IPS-20b (cell line): ENCODE results near the gene HSD3B7.

Source experiments
- H3K27ac ChIP-seq: one replicate; pipeline ENCODE4 v1.5.1; 2013; ENCODE audit warnings: low read length
- H3K27me3 ChIP-seq: 2 replicates; pipeline ENCODE4 v1.6.1; 2013; ENCODE audit warnings: mild to moderate bottlenecking, low read length, inconsistent platforms; ENCODE audit not compliant: insufficient read depth
- H3K36me3 ChIP-seq: 2 replicates; pipeline ENCODE4 v1.6.1; 2013; ENCODE audit warnings: low read depth, mild to moderate bottlenecking, inconsistent platforms, low read length, moderate library complexity; ENCODE audit not compliant: insufficient read depth
- H3K4me1 ChIP-seq: 2 replicates; pipeline ENCODE4 v1.6.1; 2013; ENCODE audit warnings: mild to moderate bottlenecking, control low read depth, inconsistent platforms, low read length, moderate library complexity; ENCODE audit not compliant: insufficient read depth
- H3K4me3 ChIP-seq: 2 replicates; pipeline ENCODE4 v1.5.1; 2013; ENCODE audit warnings: mild to moderate bottlenecking, low read length, inconsistent platforms
- H3K9ac ChIP-seq: 2 replicates; pipeline ENCODE4 v1.6.1; 2013; ENCODE audit warnings: low read depth, mild to moderate bottlenecking, inconsistent platforms, low read length, moderate library complexity
- H3K9me3 ChIP-seq: 2 replicates; pipeline ENCODE4 v1.6.1; 2013; ENCODE audit warnings: mild to moderate bottlenecking, low read depth, low read length, inconsistent platforms; ENCODE audit not compliant: insufficient read depth

HSD3B7 gene

DNA sequence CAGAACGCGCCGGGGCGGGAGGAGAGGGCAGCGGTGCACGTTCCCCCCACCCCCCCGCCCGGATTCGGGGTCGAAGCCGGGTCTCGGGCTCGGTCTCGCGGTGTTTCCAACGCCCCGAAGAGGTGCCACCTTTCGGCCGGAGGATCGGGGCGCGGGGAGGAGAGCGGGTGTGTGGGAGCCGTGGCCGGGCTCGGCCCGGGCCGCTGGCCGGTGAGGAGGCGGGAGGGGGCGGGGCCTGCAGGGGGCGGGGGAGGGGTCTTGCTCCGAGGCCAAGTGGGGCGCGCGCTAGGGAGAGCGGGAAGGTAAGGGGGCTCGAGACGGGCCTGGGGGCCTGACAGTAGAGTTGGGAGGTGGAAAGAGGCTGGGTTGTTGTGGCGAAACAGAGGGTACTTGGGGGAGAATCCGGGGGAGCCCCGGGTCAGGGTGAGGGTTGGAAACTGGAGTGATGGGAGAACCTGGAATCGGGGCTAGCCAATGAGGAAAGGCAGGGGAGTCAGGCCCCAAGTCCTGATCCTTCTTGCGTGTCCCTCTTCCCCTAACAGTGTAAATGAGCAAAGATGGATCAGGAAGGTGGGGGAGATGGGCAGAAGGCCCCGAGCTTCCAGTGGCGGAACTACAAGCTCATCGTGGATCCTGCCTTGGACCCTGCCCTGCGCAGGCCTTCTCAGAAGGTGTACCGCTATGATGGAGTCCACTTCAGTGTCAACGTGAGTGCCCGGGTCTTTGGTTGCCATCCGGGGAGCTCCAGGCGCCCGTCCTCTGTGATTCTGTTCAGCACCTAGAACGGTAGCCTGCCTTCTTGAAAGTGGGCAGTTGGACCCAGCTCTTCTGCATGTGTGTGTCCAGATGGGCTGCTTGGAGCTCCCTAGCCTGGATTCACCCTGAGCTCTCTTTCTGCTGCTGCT, 26.6 kb upstream of the HSD3B7 start:
- H3K36me3 ChIP-seq, result peaks cover 47% of the 10 kb centered on the region
- peak overlapping the region; percentile 88 for H3K4me3 ChIP-seq
- H3K9me3 ChIP-seq, result no peaks in the 10 kb centered on the region
- no peaks in the 10 kb centered on the region for H3K4me1 ChIP-seq
- H3K27ac ChIP-seq, result no peak overlapping the region
- peak overlapping the region; percentile 97; the same call in 1 of the 2 replicates for H3K9ac ChIP-seq
- no peaks in the 10 kb centered on the region for H3K27me3 ChIP-seq

- H3K36me3 ChIP-seq, result peaks cover 74% of the 10 kb centered on the region
- H3K27me3 ChIP-seq, result no peaks in the 10 kb centered on the region
- H3K9me3 ChIP-seq, result no peaks in the 10 kb centered on the region
- H3K4me3 ChIP-seq, result no peak overlapping the region
- no peak overlapping the region for H3K27ac ChIP-seq
- no peak overlapping the region for H3K9ac ChIP-seq
- no peaks in the 10 kb centered on the region for H3K4me1 ChIP-seq
Observed at GRCh38 chr16:30961384-30961783, 23.6 kb upstream of the HSD3B7 start.

DNA sequence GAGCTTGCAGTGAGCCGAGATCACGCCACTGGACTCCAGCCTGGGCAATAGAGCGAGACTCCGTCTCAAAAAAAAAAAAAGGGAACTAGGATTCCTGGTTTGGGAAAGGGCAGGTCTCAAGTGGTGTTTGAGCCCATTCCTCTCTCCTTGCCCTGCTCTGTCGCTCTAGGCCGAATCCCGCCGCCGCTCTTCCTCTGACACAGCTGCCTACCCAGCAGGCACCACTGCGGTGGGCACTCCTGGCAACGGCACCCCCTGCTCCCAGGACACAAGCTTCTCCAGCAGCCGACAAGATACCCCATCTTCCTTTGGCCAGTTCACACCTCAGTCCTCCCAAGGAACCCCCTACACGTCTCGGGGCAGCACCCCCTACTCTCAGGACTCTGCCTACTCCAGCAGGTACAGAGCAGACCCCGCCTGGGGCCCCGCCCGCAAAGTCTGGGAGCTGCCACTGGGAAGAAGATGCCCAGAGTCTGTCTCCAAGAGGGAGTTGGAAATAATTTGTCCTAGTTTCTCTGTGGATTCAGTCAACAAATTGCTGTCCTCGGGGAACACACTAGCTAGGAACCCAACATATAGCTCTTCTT, 21.0 kb upstream of the HSD3B7 start:
- no peaks in the 10 kb centered on the region for H3K9me3 ChIP-seq
- no peak overlapping the region for H3K27ac ChIP-seq
- peaks cover 92% of the 10 kb centered on the region for H3K36me3 ChIP-seq
- H3K9ac ChIP-seq, result no peak overlapping the region
- no peak overlapping the region for H3K4me3 ChIP-seq
- H3K27me3 ChIP-seq, result no peaks in the 10 kb centered on the region
- no peaks in the 10 kb centered on the region for H3K4me1 ChIP-seq

DNA sequence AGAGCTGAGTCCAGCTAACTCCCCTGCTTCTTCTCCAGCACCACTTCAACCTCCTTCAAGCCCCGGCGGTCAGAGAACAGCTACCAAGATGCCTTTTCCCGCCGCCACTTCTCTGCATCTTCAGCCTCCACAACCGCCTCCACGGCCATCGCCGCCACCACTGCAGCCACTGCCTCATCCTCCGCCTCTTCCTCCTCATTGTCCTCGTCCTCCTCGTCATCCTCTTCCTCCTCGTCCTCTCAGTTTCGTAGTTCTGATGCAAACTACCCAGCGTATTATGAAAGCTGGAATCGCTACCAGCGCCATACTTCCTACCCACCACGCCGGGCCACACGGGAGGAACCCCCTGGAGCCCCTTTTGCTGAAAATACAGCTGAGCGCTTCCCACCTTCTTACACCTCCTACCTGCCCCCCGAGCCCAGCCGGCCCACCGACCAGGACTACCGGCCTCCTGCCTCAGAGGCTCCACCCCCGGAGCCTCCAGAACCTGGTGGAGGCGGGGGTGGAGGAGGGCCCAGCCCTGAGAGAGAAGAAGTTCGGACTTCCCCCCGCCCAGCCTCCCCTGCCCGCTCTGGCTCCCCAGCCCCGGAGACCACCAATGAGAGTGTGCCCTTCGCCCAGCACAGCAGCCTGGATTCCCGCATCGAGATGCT, 20.3 kb upstream of the HSD3B7 start:
- H3K4me1 ChIP-seq, result no peaks in the 10 kb centered on the region
- H3K4me3 ChIP-seq, result no peak overlapping the region
- H3K27ac ChIP-seq, result no peak overlapping the region
- peaks cover 92% of the 10 kb centered on the region for H3K36me3 ChIP-seq
- H3K9ac ChIP-seq, result no peak overlapping the region
- H3K9me3 ChIP-seq, result no peaks in the 10 kb centered on the region
- H3K27me3 ChIP-seq, result no peaks in the 10 kb centered on the region

- Histone ChIP-seq H3K4me3 (no peak overlapping the region), H3K36me3 (peaks cover 91% of the 10 kb centered on the region), H3K9me3 (no peaks in the 10 kb centered on the region), H3K9ac (no peak overlapping the region), H3K27me3 (no peaks in the 10 kb centered on the region), H3K4me1 (no peaks in the 10 kb centered on the region), H3K27ac (no peak overlapping the region)
Observed at GRCh38 chr16:30965436-30965835, 19.6 kb upstream of the HSD3B7 start.

GRCh38 chr16:30966033-30966619, 18.9 kb upstream of the HSD3B7 start:
- Histone ChIP-seq H3K4me3 (no peak overlapping the region), H3K9ac (no peak overlapping the region), H3K27me3 (no peaks in the 10 kb centered on the region), H3K4me1 (no peaks in the 10 kb centered on the region), H3K9me3 (no peaks in the 10 kb centered on the region), H3K27ac (no peak overlapping the region), H3K36me3 (peaks cover 91% of the 10 kb centered on the region)

- no peak overlapping the region for H3K4me3 ChIP-seq
- no peaks in the 10 kb centered on the region for H3K27me3 ChIP-seq
- H3K9ac ChIP-seq, result no peak overlapping the region
- no peaks in the 10 kb centered on the region for H3K4me1 ChIP-seq
- no peaks in the 10 kb centered on the region for H3K9me3 ChIP-seq
- no peak overlapping the region for H3K27ac ChIP-seq
- peaks cover 90% of the 10 kb centered on the region for H3K36me3 ChIP-seq
Observed at GRCh38 chr16:30967795-30968194, 17.2 kb upstream of the HSD3B7 start.

GRCh38 chr16:30969246-30969842, 15.7 kb upstream of the HSD3B7 start:
- no peaks in the 10 kb centered on the region for H3K9me3 ChIP-seq
- no peak overlapping the region for H3K9ac ChIP-seq
- H3K36me3 ChIP-seq, result peaks cover 91% of the 10 kb centered on the region
- H3K4me1 ChIP-seq, result no peaks in the 10 kb centered on the region
- no peak overlapping the region for H3K27ac ChIP-seq
- no peaks in the 10 kb centered on the region for H3K27me3 ChIP-seq
- no peak overlapping the region for H3K4me3 ChIP-seq

GRCh38 chr16:30971298-30971697, 13.7 kb upstream of the HSD3B7 start:
- Histone ChIP-seq H3K27me3 (no peaks in the 10 kb centered on the region), H3K9me3 (no peaks in the 10 kb centered on the region), H3K9ac (no peak overlapping the region), H3K36me3 (peaks cover 93% of the 10 kb centered on the region), H3K4me1 (no peaks in the 10 kb centered on the region), H3K27ac (no peak overlapping the region), H3K4me3 (no peak overlapping the region)

- no peaks in the 10 kb centered on the region for H3K27me3 ChIP-seq
- no peak overlapping the region for H3K4me3 ChIP-seq
- H3K4me1 ChIP-seq, result no peaks in the 10 kb centered on the region
- no peak overlapping the region for H3K9ac ChIP-seq
- H3K27ac ChIP-seq, result no peak overlapping the region
- no peaks in the 10 kb centered on the region for H3K9me3 ChIP-seq
- peaks cover 95% of the 10 kb centered on the region for H3K36me3 ChIP-seq
Observed at GRCh38 chr16:30972872-30973271, 12.1 kb upstream of the HSD3B7 start.

DNA sequence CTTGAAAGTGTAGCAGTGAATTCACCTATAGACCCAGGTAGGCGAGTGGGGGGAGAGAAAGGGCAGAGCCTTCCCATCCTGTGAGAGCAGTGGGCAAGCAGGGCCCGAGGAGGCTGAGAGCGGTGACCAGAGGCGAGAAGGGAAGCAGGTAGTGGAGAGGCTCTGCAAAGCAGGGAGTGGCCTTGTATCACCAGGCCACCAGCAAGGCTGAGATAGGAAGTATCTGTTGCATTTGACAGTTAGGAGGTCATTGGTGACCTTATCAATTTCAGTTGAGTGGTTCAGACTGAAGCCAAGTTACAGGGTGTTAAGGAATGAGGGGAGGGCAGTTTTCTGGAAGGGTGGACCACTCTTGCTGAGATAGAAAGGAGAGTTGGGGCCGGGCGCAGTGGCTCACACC, 10.7 kb upstream of the HSD3B7 start:
- no peaks in the 10 kb centered on the region for H3K9me3 ChIP-seq
- peaks cover 93% of the 10 kb centered on the region for H3K36me3 ChIP-seq
- no peak overlapping the region for H3K9ac ChIP-seq
- H3K27ac ChIP-seq, result no peak overlapping the region
- H3K27me3 ChIP-seq, result no peaks in the 10 kb centered on the region
- no peak overlapping the region for H3K4me3 ChIP-seq
- H3K4me1 ChIP-seq, result no peaks in the 10 kb centered on the region
